GM23338 (cell line): ENCODE results near the gene MYH13. TPM values are rescaled to one million over a fixed set of nuclear protein-coding genes. Genes with fewer than 3 reads are reported as not detected.

Experiments used
- ATAC-seq: fragments of 200-7000 bp; cut with Tn5 transposase; 3 replicates; pipeline ENCODE4 v1.9.1; 2020
- DNase-seq: peaks from one replicate; pipeline ENCODE4 v3.0.0-alpha.2; 2015; ENCODE audit warnings: low spot score
- H2AFZ ChIP-seq: fragments of 200-600 bp; sonication (generic); 2 replicates; pipeline ENCODE4 v1.8.0; 2016; ENCODE audit warnings: antibody characterized with exemption, mild to moderate bottlenecking, moderate library complexity
- H3F3A ChIP-seq: fragments of 200-600 bp; sonication (generic); replicated peaks from 2 replicates; pipeline ENCODE4 v1.8.0; 2017; ENCODE audit warnings: antibody characterized with exemption, mixed run types, low read depth
- H3K27ac ChIP-seq: fragments of 200-600 bp; sonication (generic); 2 replicates; pipeline ENCODE4 v1.6.1; 2016; ENCODE audit warnings: low read depth
- H3K27me3 ChIP-seq: fragments of 200-600 bp; sonication (generic); 2 replicates; pipeline ENCODE4 v1.8.0; 2016; ENCODE audit warnings: mild to moderate bottlenecking, mixed run types, moderate library complexity; ENCODE audit not compliant: insufficient read depth
- H3K36me3 ChIP-seq: fragments of 200-600 bp; sonication (generic); 2 replicates; pipeline ENCODE4 v1.8.0; 2016; ENCODE audit warnings: mild to moderate bottlenecking; ENCODE audit not compliant: insufficient read depth
- H3K4me1 ChIP-seq: fragments of 200-600 bp; sonication (generic); 2 replicates; pipeline ENCODE4 v1.8.0; 2016; ENCODE audit warnings: mild to moderate bottlenecking, moderate library complexity; ENCODE audit not compliant: insufficient read depth
- H3K4me2 ChIP-seq: fragments of 200-600 bp; sonication (generic); 2 replicates; pipeline ENCODE4 v1.7.1; 2017; ENCODE audit warnings: mixed run types
- H3K4me3 ChIP-seq: fragments of 200-600 bp; sonication (generic); 2 replicates; pipeline ENCODE4 v1.6.1; 2016; ENCODE audit warnings: mixed run types
- H3K79me2 ChIP-seq: fragments of 200-600 bp; sonication (generic); replicated peaks from 2 replicates; pipeline ENCODE4 v1.8.0; 2017; ENCODE audit warnings: mild to moderate bottlenecking; ENCODE audit not compliant: insufficient read depth
- H3K9me2 ChIP-seq: fragments of 200-600 bp; sonication (generic); 2 replicates; pipeline ENCODE4 v1.8.0; 2017; ENCODE audit not compliant: insufficient read depth
- H4K20me1 ChIP-seq: fragments of 200-600 bp; sonication (generic); replicated peaks from 2 replicates; pipeline ENCODE4 v1.8.0; 2017; ENCODE audit warnings: mild to moderate bottlenecking; ENCODE audit not compliant: insufficient read depth
- H3K27ac Mint-ChIP-seq: 2 replicates; pipeline ENCODE4 v1.8.0; 2020; ENCODE audit warnings: inconsistent platforms, mild to moderate bottlenecking, moderate library complexity, mixed read lengths
- H3K27me3 Mint-ChIP-seq: 3 replicates; pipeline ENCODE4 v1.8.0; 2022; ENCODE audit warnings: low read depth, mild to moderate bottlenecking, moderate library complexity, mixed read lengths, inconsistent platforms; ENCODE audit not compliant: insufficient read depth, poor library complexity
- H3K36me3 Mint-ChIP-seq: 3 replicates; pipeline ENCODE4 v1.8.0; 2021; ENCODE audit warnings: low read depth, mild to moderate bottlenecking, inconsistent platforms, moderate library complexity, mixed read lengths
- H3K4me1 Mint-ChIP-seq: 3 replicates; pipeline ENCODE4 v1.8.0; 2020; ENCODE audit warnings: mild to moderate bottlenecking, inconsistent platforms, mixed read lengths
- H3K4me3 Mint-ChIP-seq: 3 replicates; pipeline ENCODE4 v1.8.0; 2021; ENCODE audit warnings: moderate library complexity, mild to moderate bottlenecking, inconsistent platforms, mixed read lengths
- H3K9me3 Mint-ChIP-seq: 3 replicates; pipeline ENCODE4 v1.8.0; 2020; ENCODE audit warnings: moderate library complexity, mild to moderate bottlenecking, inconsistent platforms, mixed read lengths
- CREB1 ChIP-seq: fragments of 250-450 bp; sonication (Bioruptor Pico); IDR thresholded peaks from 2 replicates; pipeline ENCODE4 v1.5.0; 2020; ENCODE audit warnings: low read depth, mild to moderate bottlenecking, moderate library complexity
- CTCF ChIP-seq, 2 experiments: fragments of 200-600 bp in 1 of 2; sonication (generic) in 1 of 2; conservative IDR thresholded peaks; 2 replicates each; pipeline versions ENCODE4 v1.5.1 to v1.6.1; 2016 to 2017; ENCODE audit warnings: antibody characterized with exemption in 2 of 2, low read depth in 2 of 2, mild to moderate bottlenecking in 2 of 2, moderate library complexity in 1 of 2
- ETS1 ChIP-seq: IDR thresholded peaks from 2 replicates; pipeline ENCODE4 v1.6.1; 2016; ENCODE audit warnings: antibody characterized with exemption
- EZH2 ChIP-seq: fragments of 200-600 bp; sonication (generic); IDR thresholded peaks from one replicate; pipeline ENCODE4 v1.8.0; 2017; ENCODE audit warnings: antibody characterized with exemption, mild to moderate bottlenecking, low read depth; ENCODE audit not compliant: unreplicated experiment
- EZH2phosphoT487 ChIP-seq: fragments of 200-600 bp; sonication (generic); IDR thresholded peaks from one replicate; pipeline ENCODE4 v1.8.1; 2018; ENCODE audit warnings: antibody characterized with exemption; ENCODE audit not compliant: unreplicated experiment
- JUNB ChIP-seq: IDR thresholded peaks from one replicate; pipeline ENCODE4 v1.6.1; 2016; ENCODE audit warnings: antibody characterized with exemption; ENCODE audit not compliant: unreplicated experiment
- NANOG ChIP-seq: IDR thresholded peaks from 2 replicates; pipeline ENCODE4 v1.6.1; 2016; ENCODE audit warnings: antibody characterized with exemption, borderline replicate concordance
- POLR2AphosphoS5 ChIP-seq: IDR thresholded peaks from 2 replicates; pipeline ENCODE4 v1.6.1; 2016; ENCODE audit warnings: antibody characterized with exemption, low read depth
- REST ChIP-seq: IDR thresholded peaks from one replicate; pipeline ENCODE4 v1.6.1; 2018; ENCODE audit warnings: antibody characterized with exemption; ENCODE audit not compliant: unreplicated experiment
- STAT1 ChIP-seq: IDR thresholded peaks from one replicate; pipeline ENCODE4 v1.6.1; 2016; ENCODE audit warnings: antibody characterized with exemption; ENCODE audit not compliant: unreplicated experiment
- ZNF114 ChIP-seq: fragments of 250-450 bp; sonication (Bioruptor Pico); IDR thresholded peaks from 2 replicates; pipeline ENCODE4 v1.5.0; 2020; ENCODE audit warnings: mild to moderate bottlenecking, moderate library complexity
- ZNF331 ChIP-seq: fragments of 250-450 bp; sonication (Bioruptor Pico); IDR thresholded peaks from 2 replicates; pipeline ENCODE4 v1.5.0; 2020; ENCODE audit warnings: low read depth, mild to moderate bottlenecking, moderate library complexity
- ZNF462 ChIP-seq: fragments of 250-450 bp; sonication (Bioruptor Pico); IDR thresholded peaks from 2 replicates; pipeline ENCODE4 v1.5.0; 2020; ENCODE audit warnings: mild to moderate bottlenecking, moderate library complexity
- polyA plus RNA-seq: library from polyadenylated mRNA; unstranded; fragments of >200 nt; fragmentation: Nextera tagmentation; extraction: Ambion mirVana; gene quantifications from 2 replicates; pipeline ENCODE4 v1.2.1, GENCODE V29; 2016
- total RNA-seq: library from RNA; depleted of rRNA; stranded (reverse); fragments of >200 nt; shearing (Covaris generic); gene quantifications from 2 replicates; pipeline ENCODE4 v1.2.3, GENCODE V29; 2014

Gene MYH13
- total and polyA plus RNA-seq, 2 experiments from 2014 or later, result not detected

GRCh38 chr17:10285896-10286295 lies 86.9 kb downstream of the MYH13 start:
- no peaks in the 10 kb centered on the region for H3K27me3 Mint-ChIP-seq
- no peak overlapping the region for H3K4me3 ChIP-seq
- no peak overlapping the region for H3K4me2 ChIP-seq
- DNase-seq, result no peak
- no peaks in the 10 kb centered on the region; the same call in 1 of the 2 replicates for H4K20me1 ChIP-seq
- no peak overlapping the region for H3K27ac Mint-ChIP-seq
- no peak for TF ChIP-seq ETS1
- TF ChIP-seq ZNF331 (CRISPR knock-in tag), result no peak
- TF ChIP-seq POLR2AphosphoS5, result no peak
- no peak for TF ChIP-seq EZH2phosphoT487
- no peak for TF ChIP-seq CTCF (conservative IDR thresholded peaks at IDR 0.05; ENCODE audit: low read depth in 2 of 2)
- no peak for TF ChIP-seq ZNF114
- no peak for TF ChIP-seq STAT1
- TF ChIP-seq EZH2, result no peak
- TF ChIP-seq NANOG, result no peak
- TF ChIP-seq ZNF462 (CRISPR knock-in tag), result no peak
- TF ChIP-seq CREB1 (CRISPR knock-in tag), result no peak
- no peak for TF ChIP-seq REST
- no peak for TF ChIP-seq JUNB
- H3K27ac ChIP-seq, result no peak overlapping the region
- H2AFZ ChIP-seq, result no peak overlapping the region
- no peaks in the 10 kb centered on the region for H3K36me3 ChIP-seq
- H3K27me3 ChIP-seq, result no peaks in the 10 kb centered on the region
- H3F3A ChIP-seq, result no peaks in the 10 kb centered on the region
- no peaks in the 10 kb centered on the region for H3K9me2 ChIP-seq
- no peaks in the 10 kb centered on the region for H3K4me1 Mint-ChIP-seq
- no peaks in the 10 kb centered on the region for H3K9me3 Mint-ChIP-seq
- no peaks in the 10 kb centered on the region for H3K36me3 Mint-ChIP-seq
- no peak overlapping the region for H3K4me3 Mint-ChIP-seq
- no peaks in the 10 kb centered on the region for H3K79me2 ChIP-seq
- ATAC-seq, result no peak
- no peaks in the 10 kb centered on the region for H3K4me1 ChIP-seq
